ENCODE data around the gene SLC44A4. TPM values are rescaled to one million over a fixed set of nuclear protein-coding genes. Genes with fewer than 3 reads are reported as not detected.
"Not testable (repeated sequence)": the region's sequence is repeated elsewhere in the genome, so short reads cannot be mapped to it uniquely, and the experiment has no call there.

Gene SLC44A4
- total RNA-seq, 1 experiment from 2014 or later, result 3.8 TPM

DNA sequence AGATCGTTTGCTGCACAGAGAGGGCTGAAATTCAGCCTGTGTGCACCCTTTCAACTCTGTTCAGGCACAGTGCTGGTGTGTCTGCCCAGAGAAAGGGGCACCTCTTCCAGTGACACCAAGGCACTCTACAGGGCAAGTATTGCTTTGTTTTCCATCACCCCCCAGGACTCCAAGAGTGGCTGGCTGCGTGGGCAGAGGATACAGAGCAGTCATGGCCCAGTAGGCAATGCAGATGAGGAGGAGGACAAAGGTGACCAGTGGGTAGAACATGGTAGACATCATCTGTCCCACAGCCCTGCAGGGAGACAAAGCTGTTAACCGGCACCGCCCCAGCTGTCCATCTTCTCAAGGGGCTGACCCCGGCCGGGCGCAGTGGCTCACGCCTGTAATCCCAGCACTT, 9.5 kb downstream of the SLC44A4 start:
- H2AK5ac ChIP-seq (ENCODE audit: insufficient read length, low read length), result no peak overlapping the region
- H3K27ac Mint-ChIP-seq, result peak overlapping the region in 1 of 3 experiments; percentile 48; a peak in 1 of 7 replicates
- no peak overlapping the region for H4K91ac ChIP-seq (ENCODE audit: insufficient read length, low read depth, low read length)
- WGBS (ENCODE audit: extremely low coverage, insufficient read length, low lambda C conversion rate), result no CpG with 5 or more reads among the region's 8 CpGs
- TF ChIP-seq, protein P1, sequence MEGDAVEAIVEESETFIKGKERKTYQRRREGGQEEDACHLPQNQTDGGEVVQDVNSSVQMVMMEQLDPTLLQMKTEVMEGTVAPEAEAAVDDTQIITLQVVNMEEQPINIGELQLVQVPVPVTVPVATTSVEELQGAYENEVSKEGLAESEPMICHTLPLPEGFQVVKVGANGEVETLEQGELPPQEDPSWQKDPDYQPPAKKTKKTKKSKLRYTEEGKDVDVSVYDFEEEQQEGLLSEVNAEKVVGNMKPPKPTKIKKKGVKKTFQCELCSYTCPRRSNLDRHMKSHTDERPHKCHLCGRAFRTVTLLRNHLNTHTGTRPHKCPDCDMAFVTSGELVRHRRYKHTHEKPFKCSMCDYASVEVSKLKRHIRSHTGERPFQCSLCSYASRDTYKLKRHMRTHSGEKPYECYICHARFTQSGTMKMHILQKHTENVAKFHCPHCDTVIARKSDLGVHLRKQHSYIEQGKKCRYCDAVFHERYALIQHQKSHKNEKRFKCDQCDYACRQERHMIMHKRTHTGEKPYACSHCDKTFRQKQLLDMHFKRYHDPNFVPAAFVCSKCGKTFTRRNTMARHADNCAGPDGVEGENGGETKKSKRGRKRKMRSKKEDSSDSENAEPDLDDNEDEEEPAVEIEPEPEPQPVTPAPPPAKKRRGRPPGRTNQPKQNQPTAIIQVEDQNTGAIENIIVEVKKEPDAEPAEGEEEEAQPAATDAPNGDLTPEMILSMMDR (conservative IDR thresholded peaks at IDR 0.05), result no peak
- H3K9me3 ChIP-seq (ENCODE audit: control insufficient read depth, low read depth, low read length), result no peaks in the 10 kb centered on the region
- H3T11ph ChIP-seq (ENCODE audit: low read length), result no peak overlapping the region
- H3K4me3 Mint-ChIP-seq, result no peak overlapping the region
- no peak overlapping the region for H3K4ac ChIP-seq (ENCODE audit: low read depth, low read length)
- H3K4me1 Mint-ChIP-seq, result peaks cover 13 to 37% of the 10 kb centered on the region in 2 experiments
- no peaks in the 10 kb centered on the region for H4K20me1 ChIP-seq (ENCODE audit: control insufficient read depth, insufficient read depth, insufficient read length)
- H3K9ac ChIP-seq (ENCODE audit: extremely low read depth, insufficient read length, low read length), result no peak overlapping the region
- peaks cover 3% of the 10 kb centered on the region; the same call in 1 of the 2 replicates for H3K4me1 ChIP-seq (ENCODE audit: insufficient read depth, low read length)
- H3K79me1 ChIP-seq (ENCODE audit: insufficient read depth, low read depth, low read length, poor library complexity, severe bottlenecking), result no peaks in the 10 kb centered on the region
- H3K9me3 Mint-ChIP-seq, result no peaks in the 10 kb centered on the region
- no peaks in the 10 kb centered on the region for H3K23me2 ChIP-seq (ENCODE audit: insufficient read length, low read depth, low read length, poor library complexity, severe bottlenecking)
- H2BK15ac ChIP-seq (ENCODE audit: low read depth, low read length), result no peak overlapping the region
- no peaks in the 10 kb centered on the region for H3K36me3 Mint-ChIP-seq (ENCODE audit: insufficient read depth in 1 of 3, low read depth in 3 of 3)
- no peaks in the 10 kb centered on the region for H3K27me3 Mint-ChIP-seq (ENCODE audit: low read depth)
- DNase-seq, result no peak
- H3K27me3 ChIP-seq (ENCODE audit: insufficient read depth, low read length), result no peaks in the 10 kb centered on the region
- no peak overlapping the region for H2BK5ac ChIP-seq (ENCODE audit: insufficient read length, low read length)
- no peak overlapping the region for H3K14ac ChIP-seq (ENCODE audit: insufficient read depth, low read length)
- H2AFZ ChIP-seq (ENCODE audit: low read length), result no peak overlapping the region
- H3K4me2 ChIP-seq (ENCODE audit: insufficient read depth, insufficient read length, low read length), result no peak overlapping the region
- no peak overlapping the region for H2BK20ac ChIP-seq (ENCODE audit: low read depth, low read length, poor library complexity, severe bottlenecking)
- no peak overlapping the region for H3K27ac ChIP-seq (ENCODE audit: insufficient read length, low read depth, low read length)
- no peak overlapping the region for H4K8ac ChIP-seq (replicated peaks; ENCODE audit: insufficient read length, low read depth, low read length)
- H2BK120ac ChIP-seq (ENCODE audit: low read depth, low read length, poor library complexity, severe bottlenecking), result no peak overlapping the region
- no peak overlapping the region for H3K18ac ChIP-seq (ENCODE audit: insufficient read length, low read depth, low read length)
- H3K56ac ChIP-seq (ENCODE audit: insufficient read length, low read depth, low read length), result no peak overlapping the region
- no peak overlapping the region for H2BK12ac ChIP-seq (ENCODE audit: insufficient read length, low read depth, low read length)
- H4K5ac ChIP-seq (ENCODE audit: insufficient read length, low read depth, low read length), result no peak overlapping the region
- no peak overlapping the region for H3K23ac ChIP-seq (ENCODE audit: insufficient read length, low read depth, low read length)
- H3K79me2 ChIP-seq (ENCODE audit: insufficient read depth, low read length), result no peaks in the 10 kb centered on the region

GRCh38 chr6:31868658-31868971, 10.2 kb downstream of the SLC44A4 start:
- not testable (repeated sequence) for H4K8ac ChIP-seq (replicated peaks; ENCODE audit: insufficient read length, low read depth, low read length)
- H3K4me1 Mint-ChIP-seq, result peaks cover 15 to 39% of the 10 kb centered on the region in 2 experiments

More at GRCh38 chr6:31868658-31868971, 10.2 kb downstream of the SLC44A4 start:
- H3K56ac ChIP-seq (ENCODE audit: insufficient read length, low read depth, low read length); H2AFZ ChIP-seq (ENCODE audit: low read length); H3K36me3 Mint-ChIP-seq (ENCODE audit: insufficient read depth in 1 of 3, low read depth in 3 of 3); H3K9me3 Mint-ChIP-seq; H3K9ac ChIP-seq (ENCODE audit: extremely low read depth, insufficient read length, low read length); H2BK120ac ChIP-seq (ENCODE audit: low read depth, low read length, poor library complexity, severe bottlenecking); H2BK12ac ChIP-seq (ENCODE audit: insufficient read length, low read depth, low read length); H3K14ac ChIP-seq (ENCODE audit: insufficient read depth, low read length); H3K4me1 ChIP-seq (ENCODE audit: insufficient read depth, low read length); H3K79me2 ChIP-seq (ENCODE audit: insufficient read depth, low read length); H3K27me3 Mint-ChIP-seq (ENCODE audit: low read depth); H2AK5ac ChIP-seq (ENCODE audit: insufficient read length, low read length); H2BK20ac ChIP-seq (ENCODE audit: low read depth, low read length, poor library complexity, severe bottlenecking); H4K91ac ChIP-seq (ENCODE audit: insufficient read length, low read depth, low read length); H3K9me3 ChIP-seq (ENCODE audit: control insufficient read depth, low read depth, low read length); H2BK15ac ChIP-seq (ENCODE audit: low read depth, low read length); H3K23me2 ChIP-seq (ENCODE audit: insufficient read length, low read depth, low read length, poor library complexity, severe bottlenecking); H3K18ac ChIP-seq (ENCODE audit: insufficient read length, low read depth, low read length); H3K4me3 Mint-ChIP-seq; H2BK5ac ChIP-seq (ENCODE audit: insufficient read length, low read length); H3K79me1 ChIP-seq (ENCODE audit: insufficient read depth, low read depth, low read length, poor library complexity, severe bottlenecking); DNase-seq; H3K4ac ChIP-seq (ENCODE audit: low read depth, low read length); H3T11ph ChIP-seq (ENCODE audit: low read length); H4K20me1 ChIP-seq (ENCODE audit: control insufficient read depth, insufficient read depth, insufficient read length); H3K4me2 ChIP-seq (ENCODE audit: insufficient read depth, insufficient read length, low read length); H3K23ac ChIP-seq (ENCODE audit: insufficient read length, low read depth, low read length); H3K27ac ChIP-seq (ENCODE audit: insufficient read length, low read depth, low read length); H3K27me3 ChIP-seq (ENCODE audit: insufficient read depth, low read length); H4K5ac ChIP-seq (ENCODE audit: insufficient read length, low read depth, low read length): not testable (repeated sequence)
- H3K27ac Mint-ChIP-seq, result peak overlapping the region in 1 of 3 experiments; percentile 86; a peak in 1 of 7 replicates
- WGBS (ENCODE audit: extremely low coverage, insufficient read length, low lambda C conversion rate), result no CpG with 5 or more reads among the region's 1 CpG
